T-helper 1 cell (primary cell): ENCODE measurements around the gene YWHAG.
"Not testable (repeated sequence)": the region's sequence is repeated elsewhere in the genome, so short reads cannot be mapped to it uniquely, and the experiment has no call there.

Experiments
- DNase-seq, 5 donors: peaks; one replicate each; pipeline ENCODE4 v3.0.0-alpha.2; 2012 to 2020

The YWHAG gene

DNA sequence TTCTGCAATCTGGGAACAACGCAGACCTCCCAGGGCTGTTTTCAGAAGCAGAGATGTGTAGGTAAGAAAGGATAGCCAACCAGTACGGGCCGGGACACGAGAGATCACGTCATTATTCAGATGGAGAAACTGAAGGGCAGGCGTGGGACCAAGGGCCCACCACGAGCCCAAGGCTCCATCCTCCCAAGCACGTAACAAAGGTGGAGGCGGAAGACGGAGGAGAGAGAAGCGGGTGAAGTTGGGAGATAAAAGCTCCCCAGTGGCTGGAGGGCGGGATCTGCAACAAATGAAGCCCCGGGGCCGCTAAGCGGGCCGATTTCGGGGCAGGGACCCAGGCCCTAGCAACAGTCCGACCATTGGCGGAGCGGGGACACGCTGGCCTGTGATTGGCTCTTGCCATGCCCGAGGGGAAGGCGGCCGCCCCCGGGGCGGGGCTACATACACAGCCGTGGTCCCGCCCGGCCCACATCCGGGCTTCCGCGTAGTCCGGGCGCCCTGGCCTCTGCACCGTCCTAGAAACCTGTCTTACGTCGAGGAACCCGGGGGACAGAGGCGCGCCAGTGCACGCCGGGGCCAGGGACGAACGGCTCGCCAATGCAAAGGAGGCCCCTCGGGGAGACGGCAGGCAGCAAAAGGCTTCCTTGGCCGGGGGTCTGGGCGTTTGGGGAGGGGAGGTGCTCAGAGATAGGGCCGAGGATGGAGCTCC, 40.9 kb downstream of the YWHAG start:
- DNase-seq, result peak; percentile 94 to 98 (median 95)

DNA sequence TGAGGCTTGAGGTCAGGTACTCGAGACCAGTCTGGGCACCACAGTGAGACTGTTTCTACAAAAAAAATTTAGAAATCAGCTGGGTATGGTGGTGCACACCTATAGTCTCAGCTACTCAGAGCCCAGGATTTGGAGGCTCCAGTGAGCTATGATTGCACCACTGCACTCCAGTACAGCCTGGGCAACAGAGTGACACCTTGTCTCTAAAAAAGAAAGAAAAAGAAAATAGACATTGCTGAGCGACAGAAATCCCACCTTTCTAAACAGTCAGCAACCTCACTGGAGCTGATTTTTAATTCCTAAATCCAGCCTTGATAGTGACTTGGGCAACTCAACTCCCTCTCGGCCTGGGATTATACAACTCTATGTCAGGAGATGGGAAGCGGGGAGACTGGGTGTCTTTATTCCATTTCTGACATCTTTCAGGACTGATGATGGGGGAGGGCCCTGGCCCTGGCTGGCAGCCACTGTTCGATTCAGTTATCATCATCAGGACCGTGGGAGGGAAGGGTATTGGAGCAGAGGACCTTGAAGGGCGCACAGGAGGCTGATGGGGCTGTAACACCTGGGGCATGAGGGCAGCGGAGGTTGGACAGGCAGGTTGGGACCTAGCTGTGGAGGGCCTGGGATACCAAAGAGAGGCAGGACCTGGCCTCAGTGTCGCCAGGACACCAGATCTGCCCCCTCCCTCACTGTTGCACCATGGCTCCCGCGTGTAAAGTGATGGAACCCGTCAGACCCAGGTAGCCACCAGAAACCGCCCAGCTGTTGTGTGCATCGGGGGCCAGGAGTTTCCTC, 41.6 kb downstream of the YWHAG start:
- peak in 1 of 5 donors; percentile 12 for DNase-seq

DNA sequence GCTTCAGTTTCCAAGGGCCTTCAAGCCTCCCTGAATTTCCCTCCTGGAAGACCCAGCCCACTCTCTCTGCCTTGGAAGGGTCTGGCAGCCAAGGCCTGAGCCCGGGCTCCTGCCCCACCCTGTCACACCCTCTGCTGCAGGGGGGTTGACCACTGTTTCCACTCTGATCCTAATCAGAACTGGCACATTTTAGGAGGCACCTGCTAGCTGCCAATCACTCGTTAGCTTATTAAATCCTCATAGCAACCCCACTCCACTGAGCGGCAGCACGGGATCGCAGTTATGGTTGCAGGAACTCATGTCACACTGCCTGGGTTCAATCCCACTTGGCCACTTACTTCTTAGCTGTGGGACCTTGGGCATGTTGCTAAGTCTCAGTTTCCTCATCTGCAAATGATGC, 43.4 kb downstream of the YWHAG start:
- no peak for DNase-seq

DNA sequence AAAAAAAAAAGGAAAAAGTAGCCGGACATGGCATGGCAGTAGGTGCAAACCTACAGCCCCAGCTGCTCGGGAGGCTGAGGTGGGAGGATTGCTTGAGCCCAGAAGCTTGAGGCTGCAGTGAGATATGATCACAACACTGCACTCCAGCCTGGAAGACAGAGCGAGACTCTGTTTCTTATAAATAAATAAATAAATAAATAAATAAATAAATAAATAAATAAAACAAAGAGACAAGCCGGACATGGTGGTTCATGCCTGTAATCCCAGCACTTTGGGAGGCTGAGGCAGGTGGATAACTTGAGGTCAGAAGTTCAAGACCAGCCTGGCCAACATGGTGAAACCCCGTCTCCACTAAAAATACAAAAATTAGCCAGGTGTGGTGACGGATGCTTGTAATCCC, 44.1 kb downstream of the YWHAG start:
- not testable (repeated sequence) for DNase-seq

DNA sequence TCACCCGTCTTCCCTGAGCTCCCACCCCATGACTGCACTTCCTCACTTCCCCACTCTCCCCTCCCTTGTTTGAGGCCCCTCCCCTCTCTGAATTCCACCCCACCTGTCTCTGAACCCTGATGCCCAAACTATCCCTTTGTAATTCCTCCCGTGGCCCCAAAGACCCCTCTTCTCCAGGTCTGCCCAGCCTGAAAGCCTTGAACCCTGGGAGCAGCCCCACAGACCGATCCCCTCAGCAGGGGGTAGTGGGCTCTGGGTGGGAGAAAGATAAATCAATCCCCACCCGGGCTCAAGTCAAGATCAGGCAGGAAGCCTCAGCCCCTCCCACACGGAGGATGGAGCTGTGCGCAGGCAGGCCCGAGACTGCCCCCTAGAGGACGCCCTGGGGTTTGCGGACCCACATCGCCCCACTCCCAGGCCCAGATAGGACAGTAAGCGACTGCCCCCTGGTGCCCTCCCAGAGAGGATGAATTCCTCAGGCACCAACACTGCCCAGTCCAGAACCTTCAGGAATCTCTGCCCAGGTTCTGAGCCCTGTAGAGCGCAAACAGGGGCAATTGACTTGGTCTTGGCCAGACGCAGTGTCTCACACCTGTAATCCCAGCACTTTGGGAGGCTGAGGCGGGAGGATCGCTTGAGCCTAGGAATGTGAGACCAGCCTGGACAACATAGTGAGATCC, 44.6 kb downstream of the YWHAG start:
- peak; percentile 90 to 95 (median 94) for DNase-seq

DNA sequence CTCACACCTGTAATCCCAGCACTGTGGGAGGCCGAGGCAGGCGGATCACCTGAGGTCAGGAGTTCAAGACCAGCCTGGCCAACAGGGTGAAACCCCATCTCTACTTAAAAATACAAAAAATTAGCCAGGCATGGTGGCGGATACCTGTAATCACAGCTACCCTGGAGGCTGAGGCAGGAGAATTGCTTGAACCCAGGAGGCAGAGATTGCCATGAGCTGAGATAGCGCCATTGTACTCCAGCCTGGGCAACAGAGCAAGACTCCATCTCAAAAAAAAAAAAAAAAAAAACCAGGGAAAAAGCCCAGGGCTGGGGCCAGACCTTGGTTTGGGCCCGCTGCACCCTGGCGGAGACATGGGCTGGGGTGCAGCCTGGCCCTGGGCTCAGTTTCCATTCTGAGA, 47.0 kb downstream of the YWHAG start:
- not testable (repeated sequence) for DNase-seq

DNA sequence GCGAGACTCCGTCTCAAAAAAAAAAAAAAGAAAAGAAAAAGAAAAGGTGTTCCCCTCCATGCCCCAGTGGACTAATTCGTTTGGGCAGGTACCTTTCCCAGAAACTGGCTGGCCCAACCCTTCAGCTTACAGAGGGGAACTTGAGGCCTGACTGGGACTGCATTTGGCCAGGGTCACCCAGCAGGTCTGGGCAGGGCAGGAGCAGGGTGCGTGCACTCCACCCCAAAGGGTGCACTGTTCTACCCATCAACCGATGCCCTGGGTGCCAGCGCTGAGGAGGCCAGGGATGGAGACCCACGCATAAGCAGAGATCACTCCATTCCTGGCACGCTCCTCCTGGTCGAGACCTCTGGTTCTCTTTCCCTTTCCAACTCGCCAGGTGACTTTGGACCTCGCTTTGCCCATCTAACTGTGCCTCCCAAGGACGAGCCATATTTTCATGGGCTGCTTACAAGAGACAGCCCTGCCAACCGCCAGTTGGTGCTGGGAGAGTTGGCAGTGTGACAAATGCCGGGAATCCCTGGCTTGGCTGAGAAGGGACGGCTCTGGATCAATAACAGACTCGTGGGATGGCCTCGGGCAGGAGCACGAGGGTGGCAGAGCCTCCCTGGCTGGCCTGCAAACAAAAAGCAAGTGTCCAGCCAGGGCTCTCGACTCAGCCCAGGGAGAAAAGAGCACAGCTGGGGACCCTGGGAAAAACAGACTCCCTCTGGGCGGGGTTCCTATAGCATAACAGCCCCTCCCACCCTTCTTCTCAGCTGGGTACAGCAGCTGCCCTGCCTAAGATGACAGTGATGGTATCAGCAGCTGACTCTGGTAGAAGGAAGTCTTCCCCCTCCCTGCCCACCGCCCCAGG, 48.5 kb downstream of the YWHAG start:
- no peak for DNase-seq

DNA sequence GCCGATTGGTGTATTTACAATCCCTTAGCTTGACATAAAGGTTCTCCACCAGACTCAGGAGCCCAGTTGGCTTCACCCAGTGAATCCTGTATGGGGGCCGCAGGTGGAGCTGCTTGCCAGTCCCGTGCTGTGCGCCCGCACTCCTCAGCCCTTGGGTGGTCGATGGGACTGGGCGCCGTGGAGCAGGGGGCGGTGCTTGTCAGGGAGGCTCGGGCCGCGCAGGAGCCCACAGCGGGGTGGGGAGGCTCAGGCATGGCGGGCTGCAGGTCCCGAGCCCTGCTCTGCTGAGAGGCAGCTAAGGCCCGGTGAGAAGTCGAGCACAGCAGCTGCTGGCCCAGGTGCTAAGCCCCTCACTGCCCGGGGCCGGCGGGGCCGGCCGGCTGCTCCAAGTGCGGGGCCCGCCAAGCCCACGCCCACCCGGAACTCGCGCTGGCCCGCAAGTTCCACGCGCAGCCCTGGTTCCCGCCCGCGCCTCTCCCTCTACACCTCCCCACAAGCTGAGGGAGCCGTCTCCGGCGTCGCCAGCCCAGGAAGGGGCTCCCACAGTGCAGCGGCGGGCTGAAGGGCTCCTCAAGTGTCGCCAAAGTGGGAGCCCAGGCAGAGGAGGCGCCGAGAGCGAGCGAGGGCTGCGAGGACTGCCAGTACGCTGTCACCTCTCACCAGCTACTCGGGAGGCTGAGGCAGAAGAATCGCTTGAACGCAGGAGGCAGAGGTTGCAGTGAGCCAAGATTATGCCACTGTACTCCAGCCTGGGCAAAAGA, 49.3 kb downstream of the YWHAG start:
- not testable (repeated sequence) for DNase-seq

DNA sequence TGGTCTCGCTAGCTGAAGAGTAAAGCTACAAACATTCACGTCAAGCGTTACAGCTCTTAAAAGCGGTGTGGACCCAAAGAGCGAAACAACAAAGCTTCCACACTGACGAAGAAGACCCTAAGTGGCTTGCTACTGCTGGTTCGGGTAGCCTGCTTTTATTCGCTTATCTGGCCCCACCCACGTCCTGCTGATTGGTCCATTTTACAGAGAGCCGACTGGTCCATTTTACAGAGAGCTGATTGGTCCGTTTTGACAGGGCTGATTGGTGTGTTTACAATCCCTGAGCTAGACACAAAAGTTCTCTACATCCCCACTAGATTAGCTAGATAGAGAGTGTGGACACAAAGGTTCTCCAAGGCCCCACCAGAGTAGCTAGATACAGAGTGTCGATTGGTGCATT, 49.9 kb downstream of the YWHAG start:
- not testable (repeated sequence) for DNase-seq

DNA sequence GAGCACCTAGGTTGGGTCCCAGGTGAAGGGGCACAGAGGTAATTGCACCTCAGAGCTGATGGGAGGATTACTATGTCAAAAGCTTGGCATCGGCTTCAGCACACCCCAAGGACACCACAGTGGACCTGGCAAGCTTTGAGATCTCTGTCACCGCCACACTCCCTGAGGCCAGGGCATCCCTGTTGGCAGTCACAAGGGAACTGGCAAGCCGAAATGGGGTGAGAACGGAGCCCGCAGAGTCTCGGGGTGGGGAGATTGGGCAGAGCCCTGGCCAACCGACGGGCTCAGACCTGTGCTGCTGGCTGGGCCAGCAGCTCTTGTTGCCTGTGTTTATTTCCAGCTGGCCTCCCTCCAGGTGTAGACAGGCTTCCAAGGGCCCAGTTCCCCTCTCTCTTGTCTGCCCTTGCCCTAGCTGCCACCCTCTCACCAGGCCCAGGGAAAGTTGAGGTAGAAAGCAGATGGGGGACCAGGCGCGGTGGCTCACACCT, 53.9 kb downstream of the YWHAG start:
- no peak for DNase-seq

DNA sequence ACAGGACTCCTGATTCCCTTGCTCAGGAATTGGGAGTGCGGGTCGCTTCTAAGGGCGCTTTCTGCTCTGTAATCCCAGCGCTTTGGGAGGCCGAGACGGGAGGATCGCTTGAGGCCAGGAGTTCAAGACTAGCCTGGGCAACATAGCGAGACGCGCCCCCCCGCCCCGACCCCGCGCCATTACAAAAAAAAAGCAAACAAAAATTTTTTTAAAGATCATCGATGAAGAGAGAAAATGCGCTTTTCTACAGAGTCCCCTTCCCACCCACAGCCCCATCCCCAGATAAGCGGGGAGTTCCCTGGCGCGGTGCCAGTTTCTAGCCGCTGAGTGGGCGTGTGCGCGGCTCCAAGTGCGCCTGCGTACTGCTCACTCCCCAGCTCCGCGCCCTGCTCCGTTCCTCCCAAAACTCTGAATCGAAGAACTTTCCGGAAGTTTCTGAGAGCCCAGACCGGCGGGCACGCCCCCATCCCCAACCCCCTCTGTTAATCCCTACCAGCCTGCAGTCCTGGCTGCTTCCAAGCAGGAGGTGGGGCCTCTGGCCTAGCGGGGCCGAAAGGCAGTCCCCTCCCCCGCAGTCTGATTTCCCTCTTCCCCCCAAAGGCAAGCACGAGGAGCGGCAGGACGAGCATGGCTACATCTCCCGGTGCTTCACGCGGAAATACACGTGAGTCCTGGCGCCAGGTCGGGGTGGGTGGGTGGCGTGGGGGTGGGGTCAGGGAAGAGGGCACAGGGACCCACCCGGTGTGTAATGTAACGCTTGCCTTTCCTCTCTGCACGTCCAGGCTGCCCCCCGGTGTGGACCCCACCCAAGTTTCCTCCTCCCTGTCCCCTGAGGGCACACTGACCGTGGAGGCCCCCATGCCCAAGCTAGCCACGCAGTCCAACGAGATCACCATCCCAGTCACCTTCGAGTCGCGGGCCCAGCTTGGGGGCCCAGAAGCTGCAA, 55.3 kb downstream of the YWHAG start:
- DNase-seq, result peak; percentile 72 to 80 (median 77)

DNA sequence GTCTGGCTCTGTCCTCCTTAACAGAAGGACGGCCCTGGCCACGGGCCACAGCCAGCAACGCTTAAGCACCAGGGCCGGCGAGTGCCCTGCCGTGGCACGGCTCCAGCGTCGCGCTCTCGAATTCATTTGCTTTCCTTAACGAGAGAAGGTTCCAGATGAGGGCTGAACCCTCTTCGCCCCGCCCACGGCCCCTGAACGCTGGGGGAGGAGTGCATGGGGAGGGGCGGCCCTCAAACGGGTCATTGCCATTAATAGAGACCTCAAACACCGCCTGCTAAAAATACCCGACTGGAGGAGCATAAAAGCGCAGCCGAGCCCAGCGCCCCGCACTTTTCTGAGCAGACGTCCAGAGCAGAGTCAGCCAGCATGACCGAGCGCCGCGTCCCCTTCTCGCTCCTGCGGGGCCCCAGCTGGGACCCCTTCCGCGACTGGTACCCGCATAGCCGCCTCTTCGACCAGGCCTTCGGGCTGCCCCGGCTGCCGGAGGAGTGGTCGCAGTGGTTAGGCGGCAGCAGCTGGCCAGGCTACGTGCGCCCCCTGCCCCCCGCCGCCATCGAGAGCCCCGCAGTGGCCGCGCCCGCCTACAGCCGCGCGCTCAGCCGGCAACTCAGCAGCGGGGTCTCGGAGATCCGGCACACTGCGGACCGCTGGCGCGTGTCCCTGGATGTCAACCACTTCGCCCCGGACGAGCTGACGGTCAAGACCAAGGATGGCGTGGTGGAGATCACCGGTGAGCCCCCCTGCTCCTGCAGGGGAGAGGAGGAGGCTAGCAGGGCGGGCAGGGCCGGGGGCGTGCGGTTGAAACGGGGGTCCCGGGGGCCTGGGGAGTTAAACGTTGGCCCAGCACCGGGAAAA, 56.2 kb downstream of the YWHAG start, which contains the start of gene HSPB1:
HSPB1 (plus strand) TSS at position 327 of the 855 bp plus-strand sequence; CDS start at position 367, 40 bp downstream.
- DNase-seq, result peak; percentile 47 to 63 (median 58)

DNA sequence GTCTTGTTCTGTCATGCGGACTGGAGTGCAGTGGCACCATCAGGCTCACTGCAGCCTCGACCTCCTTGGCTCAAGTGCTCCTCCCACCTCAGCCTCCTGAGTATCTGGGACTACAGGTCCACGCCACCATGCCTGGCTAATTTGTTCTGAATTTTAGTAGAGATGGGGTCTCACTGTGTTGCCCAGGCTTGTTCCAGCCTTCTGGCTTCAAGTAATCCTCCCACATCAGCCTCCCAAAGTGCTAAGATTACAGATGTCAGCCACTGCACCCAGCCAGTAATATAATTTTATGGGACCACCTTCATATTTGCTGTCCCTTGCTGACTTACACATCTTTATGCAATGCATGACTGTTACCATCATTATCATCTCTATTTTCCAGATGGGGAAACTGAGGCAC, 57.8 kb downstream of the YWHAG start:
- DNase-seq, result no peak

DNA sequence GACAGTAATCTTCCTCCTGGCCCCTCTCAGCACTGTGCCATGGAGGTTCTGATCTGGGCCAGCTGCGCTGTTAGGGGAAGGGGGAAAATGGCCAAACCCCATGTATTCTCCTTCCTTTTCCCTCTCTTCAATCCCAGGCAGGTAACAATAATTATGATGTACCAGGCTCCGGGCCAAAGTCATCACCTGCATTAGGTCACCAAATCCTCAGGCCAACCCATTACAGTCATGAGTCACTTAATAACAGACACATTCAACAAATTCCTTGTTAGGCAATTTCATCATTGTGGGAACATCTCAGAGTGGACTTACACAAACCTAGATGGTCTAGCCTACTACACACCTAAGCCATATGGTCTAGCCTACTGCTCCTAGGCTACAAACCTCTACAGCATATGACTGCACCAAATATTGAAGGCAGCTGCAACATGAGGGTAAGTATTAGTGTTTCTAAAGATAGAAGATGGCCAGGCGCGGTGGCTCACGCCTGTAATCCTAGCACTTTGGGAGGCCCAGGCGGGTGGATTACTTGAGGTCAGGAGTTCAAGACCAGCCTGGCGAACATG, 58.5 kb downstream of the YWHAG start:
- DNase-seq, result no peak

DNA sequence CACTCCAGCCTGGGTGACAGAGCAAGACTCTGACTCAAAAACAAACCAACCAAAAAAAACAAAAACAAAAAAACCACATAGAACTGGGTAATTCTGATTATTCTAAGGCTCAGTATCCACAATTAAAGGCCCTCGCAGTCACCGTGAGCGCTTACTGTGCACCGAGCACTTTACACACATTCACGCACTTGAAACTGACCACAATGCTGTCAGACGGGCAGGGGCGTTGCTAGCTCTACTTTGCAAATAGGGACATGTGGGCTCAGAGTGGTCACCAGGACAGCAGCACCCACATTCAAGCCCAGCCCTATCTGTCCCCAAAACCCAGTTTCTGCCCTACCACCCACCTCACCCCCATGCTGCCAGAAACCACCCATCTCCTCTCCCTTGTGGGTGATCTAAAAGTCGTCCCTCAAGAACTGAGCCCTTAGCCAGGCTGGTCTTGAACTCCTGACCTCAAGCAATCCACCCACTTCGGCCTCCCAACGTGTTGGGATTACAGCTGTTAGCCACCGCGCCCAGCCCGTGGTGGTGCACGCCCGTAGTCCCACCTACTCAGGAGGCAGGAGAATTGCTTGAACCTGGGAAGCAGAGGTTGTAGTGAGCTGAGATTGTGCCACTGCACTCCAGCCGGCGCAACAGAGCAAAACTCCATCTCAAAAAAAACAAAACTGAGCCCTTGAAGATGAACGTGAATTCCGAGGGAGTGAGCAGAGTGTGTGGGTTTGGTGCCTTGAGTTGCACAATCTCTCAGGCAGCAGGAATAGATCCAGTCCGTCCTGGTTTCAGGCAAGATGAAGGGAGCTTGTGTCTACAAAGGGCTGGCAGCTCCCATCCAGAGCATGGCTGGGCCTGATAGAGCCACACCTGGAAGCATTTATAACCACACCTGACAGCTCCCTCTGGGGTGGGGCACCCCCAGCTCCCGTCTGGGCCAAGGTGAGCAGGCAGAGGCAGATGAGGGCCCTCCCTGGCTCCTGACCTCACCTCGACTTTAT, 61.7 kb downstream of the YWHAG start:
- no peak for DNase-seq

DNA sequence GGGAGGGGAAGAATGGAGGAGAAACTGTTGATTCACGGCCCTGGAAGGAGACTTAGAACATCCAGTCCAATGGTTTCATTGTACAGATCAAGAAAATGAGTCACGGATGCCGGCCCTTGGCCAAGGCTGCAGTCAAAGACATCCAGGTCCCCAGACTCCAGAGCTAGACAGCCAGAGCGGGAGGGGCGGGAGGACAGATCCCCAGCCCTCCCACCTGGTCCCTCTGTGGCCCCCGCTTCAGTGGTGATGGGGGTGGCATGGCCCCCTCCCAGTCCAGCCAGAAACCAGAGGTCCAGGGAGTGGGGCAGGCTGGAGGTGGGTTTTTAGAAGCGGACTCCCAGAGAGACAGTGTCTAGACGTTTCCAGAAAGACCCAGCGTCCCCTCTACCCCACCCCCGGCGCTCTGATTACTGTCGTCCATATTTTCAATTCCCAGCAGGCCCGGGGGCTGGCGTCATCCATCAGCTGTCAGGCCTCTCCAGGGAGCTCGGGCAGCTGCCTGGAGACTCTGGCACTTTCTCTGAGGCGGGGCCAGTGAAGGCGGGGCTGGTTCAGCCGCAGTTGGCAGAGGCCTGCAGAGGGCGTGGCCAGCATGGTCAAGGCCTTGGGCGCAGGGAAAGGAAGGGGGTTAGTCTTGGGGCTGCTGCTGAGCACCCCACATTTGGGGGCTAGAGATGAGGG, 64.3 kb downstream of the YWHAG start:
- DNase-seq, result no peak

DNA sequence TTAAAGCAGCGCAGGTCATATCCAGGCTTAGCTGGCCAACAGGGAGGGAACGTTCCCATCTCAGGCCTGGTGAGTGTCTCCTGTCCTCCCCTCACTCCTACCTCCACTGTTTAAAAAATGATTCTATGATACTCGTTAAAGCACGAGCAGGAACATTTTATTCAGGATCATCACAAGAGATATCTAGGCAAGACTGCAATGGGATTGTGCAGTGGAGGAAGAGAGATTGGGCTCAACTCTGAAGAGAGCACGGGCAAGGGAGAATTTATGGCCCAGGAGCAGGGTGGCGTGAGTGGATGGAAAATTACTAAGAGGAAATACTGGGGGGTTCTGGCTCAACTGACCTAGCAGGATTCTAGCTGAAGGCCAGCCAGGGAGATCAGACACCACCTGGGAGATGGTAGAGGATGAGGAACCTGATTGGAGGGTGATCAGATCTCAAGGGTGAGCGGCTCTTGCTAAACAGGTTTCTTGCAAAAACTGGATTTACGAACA, 65.3 kb downstream of the YWHAG start:
- no peak for DNase-seq
